ENCODE results near the gene TRAM2.
A peak's percentile ranks its signal among the peaks of the same experiment; 100 is the strongest.

Gene TRAM2

DNA sequence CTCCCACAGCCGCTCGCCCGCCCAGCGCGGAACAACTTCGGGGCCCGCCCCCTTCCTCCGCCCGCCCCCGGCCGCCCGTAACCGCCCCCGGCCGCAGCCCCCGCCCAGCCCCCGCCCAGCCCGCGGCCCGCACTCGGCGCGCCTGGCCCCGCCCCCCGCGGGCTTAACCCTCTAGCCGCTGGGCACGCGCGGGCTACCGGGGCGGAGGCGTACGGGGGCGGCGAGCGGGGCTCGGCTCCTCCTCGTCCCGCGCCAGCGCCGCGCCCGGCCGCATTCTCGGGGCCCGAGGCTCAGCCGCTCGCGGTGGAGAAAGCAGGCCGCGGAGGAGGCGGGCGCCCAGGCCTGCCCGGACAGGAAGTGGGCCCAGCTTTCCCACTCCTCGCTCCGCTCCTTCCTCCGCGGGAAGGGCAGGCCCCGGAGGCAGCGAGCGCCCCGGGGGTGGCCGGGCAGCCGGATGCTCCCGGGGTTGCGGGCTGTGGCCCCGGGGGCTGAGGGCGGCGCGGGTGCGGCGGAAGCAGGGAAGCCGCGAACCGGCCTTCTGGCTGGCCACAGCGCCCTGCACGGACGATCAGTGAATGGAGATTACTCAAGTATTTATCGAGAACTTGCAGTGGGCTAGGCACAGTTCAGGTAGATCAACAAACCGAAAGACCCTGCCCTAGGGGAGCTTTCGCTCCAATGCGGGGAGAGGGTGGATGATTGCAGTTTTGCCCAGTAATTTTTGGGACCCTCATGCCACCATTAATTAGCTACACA lies at the start of gene TRAM2:
TSS of gene TRAM2 (minus strand) at position 39 of the 756 bp plus-strand sequence. CDS start 145 bp downstream, outside the sequence.
- peak; percentile 94 for DNase-seq (ENCODE audit: low read depth, low spot score)

DNA sequence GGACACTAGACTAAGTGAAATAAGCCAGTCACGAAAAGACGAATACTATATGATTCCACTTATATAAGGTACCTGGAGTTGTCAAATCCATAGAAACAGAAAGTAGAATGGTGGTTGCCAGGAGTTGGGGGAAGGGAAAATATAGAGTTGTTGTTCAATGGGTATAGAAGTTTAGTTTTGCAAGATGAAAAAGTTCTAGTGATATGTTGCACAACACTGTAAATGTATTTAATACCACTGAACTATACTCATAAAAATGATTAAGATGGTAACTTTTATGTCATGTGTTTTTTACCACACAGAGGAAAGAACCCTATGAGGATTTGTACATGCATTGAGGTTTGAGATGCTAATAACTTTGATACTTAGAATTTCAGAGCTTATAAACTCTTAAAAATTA lies 46.0 kb upstream of the TRAM2 start:
- no peak for DNase-seq (ENCODE audit: low read depth, low spot score)

DNA sequence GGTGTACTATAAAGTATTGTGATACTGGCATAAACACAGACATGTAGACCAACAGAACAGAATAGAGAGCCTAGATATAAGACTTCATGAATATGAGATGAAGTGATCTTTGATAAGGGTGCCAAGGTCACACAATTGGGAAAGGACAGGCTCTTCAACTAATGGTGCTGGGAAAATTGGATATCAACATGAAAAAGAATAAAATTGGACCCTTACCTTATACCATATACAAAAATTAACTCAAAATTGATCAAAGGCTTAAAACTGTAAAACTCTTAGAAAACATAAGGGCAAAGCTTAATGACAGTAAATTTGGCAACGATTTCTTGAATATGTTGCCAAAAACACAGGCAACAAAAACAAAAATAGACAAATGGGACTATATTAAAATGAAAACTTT lies 44.8 kb upstream of the TRAM2 start:
- DNase-seq (ENCODE audit: low read depth, low spot score), result no peak

DNA sequence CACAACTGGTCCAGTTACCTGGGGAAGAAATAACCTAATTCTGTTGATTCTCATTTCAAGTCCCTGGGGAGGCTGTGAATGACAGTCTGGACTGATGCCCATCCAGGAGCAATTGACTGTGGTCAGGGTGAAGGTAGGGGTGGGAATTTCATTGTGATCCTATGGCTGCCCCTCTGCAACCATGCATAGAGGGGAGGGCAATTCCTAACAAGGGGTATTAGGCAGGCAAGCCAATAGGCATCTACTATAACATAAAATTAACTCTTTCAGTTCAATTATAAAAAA lies 44.0 kb upstream of the TRAM2 start:
- DNase-seq (ENCODE audit: low read depth, low spot score), result peak; percentile 46

DNA sequence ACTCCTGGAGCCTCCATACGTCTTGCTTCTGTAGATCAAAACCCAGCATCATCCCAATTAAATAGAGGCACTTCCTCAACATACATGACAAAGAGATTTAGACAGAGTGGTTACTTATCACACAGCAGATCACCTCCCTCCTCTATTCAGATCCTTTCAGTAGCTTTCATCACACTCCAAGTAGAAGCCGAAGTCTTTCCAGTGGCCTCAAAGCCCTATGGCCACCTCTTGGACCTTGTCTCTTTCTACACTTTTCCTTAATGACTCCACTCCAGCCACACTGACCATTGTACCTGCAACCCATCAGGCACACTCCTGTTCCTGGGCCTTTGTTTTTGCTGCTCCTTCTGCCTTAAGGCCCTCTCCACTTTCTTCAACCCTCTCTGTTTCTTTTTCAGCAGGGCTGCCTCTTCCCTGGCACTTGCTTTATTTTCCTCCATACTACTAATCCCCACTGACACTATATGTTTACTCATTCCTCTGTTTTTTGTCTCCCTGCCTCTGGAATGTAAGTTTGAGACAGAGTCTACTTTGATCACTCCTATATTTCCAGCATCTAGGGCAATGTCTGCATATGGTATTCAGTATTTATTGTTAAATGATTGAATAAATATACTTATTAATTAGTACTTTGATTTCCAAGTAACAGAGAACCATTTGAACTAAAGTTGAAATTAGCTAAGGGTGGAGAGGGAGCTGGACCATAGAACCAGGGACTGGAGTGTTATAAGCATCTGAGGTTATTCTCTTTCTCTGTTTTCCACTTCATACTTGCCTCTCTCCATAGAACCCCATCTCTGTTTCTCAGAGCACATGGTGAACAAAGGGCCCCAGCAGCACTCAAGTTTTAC lies 43.4 kb upstream of the TRAM2 start:
- no peak for DNase-seq (ENCODE audit: low read depth, low spot score)

DNA sequence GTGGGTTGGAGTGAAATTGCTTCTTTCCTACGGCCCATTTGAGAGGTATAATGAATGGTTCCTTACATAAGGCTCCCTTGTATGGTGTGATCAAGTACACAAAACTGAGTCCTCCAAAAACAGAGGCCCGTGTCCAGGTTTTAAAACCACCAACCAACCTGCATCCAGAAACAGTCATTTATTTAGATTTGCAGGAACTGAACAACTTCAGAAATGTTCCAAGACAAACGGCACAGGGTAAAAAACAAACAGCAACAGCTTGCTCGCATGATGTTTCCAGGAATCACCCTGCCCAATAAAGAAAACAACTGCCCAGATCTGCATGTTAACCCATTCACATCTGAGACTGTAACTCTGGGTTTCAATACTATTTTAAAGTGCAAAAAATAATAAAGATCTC lies 40.2 kb upstream of the TRAM2 start:
- peak; percentile 75 for DNase-seq (ENCODE audit: low read depth, low spot score)

DNA sequence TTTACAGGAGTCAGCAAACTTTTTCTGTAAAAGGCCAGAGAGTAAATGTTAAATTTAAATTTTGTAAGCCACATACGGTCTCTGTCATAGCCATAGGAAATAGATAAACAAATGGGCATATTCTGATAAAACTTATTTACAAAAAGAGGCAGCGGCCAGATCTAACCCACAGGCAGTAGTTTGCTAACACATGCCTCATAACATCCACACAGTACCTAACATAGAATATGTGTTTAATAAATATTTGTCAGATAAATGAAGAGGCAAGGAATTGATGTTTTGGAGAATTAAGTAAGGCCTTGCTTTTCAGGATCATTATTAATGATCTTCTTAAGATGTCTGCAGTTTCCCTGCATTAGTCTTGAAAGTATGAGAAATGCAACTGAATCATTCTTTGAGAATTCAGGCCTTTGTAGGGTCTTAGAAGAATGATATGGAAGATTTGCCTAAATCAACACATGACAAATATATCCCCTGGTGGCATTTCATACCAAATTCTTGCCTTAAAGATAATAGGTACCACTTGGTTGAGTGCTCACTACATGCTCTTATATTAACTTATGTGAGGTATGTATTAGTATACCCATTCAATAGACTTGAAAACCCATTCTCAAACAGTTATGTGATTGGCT lies 39.3 kb upstream of the TRAM2 start:
- DNase-seq (ENCODE audit: low read depth, low spot score), result peak; percentile 37

- no peak for DNase-seq (ENCODE audit: low read depth, low spot score)
Measured at GRCh38 chr6:52612336-52613054, 35.6 kb upstream of the TRAM2 start.

DNA sequence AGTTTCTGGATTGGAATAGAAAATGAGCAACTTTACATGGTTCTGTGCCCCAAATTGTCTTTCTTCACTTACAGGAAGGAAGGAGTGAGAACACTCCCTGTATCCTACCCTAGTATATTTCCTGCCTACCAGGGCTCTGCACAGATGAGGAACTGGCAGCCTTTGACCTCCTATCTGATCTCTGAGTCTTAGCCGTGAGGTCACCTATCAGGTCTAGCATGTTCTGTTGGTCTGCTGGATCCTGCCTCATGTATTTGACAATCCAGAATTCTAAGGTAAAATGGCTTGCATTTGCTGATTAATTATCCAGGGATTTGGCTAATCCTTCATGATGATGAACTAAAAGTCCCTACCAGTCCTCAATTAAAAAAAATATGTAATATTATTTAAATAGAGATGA lies 35.0 kb upstream of the TRAM2 start:
- no peak for DNase-seq (ENCODE audit: low read depth, low spot score)

GRCh38 chr6:52610745-52611355 lies 34.0 kb upstream of the TRAM2 start:
- no peak for DNase-seq (ENCODE audit: low read depth, low spot score)

GRCh38 chr6:52610011-52610410 lies 33.2 kb upstream of the TRAM2 start:
- no peak for DNase-seq (ENCODE audit: low read depth, low spot score)

DNA sequence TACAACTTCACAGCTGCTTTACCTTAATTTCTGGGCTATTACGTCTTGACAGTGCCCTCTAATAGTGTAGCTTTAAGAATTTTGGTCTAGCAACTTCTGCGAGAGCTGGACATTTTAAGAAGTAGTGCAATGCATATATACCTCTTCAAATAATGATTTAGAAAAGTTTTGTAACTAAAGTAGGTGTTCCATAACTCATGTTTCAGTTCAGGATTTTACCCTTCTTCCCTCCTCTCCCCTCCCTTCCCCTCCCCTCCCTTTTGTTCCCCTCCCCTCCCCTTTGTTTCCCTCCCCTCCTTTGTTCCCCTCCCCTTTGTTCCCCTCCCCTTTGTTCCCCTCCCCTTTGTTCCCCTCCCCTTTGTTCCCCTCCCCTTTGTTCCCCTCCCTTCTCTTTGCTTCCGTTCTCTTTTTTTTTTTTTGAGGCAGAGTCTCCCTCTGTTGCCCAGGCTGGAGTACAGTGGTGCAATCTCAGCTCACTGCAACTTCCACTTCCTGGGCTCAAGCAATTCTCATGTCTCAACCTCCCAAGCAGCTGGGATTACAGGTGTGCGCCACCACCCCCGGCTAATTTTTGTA lies 28.8 kb upstream of the TRAM2 start:
- no peak for DNase-seq (ENCODE audit: low read depth, low spot score)

- DNase-seq (ENCODE audit: low read depth, low spot score), result peak; percentile 65
Measured at GRCh38 chr6:52603000-52603795, 26.3 kb upstream of the TRAM2 start.

DNA sequence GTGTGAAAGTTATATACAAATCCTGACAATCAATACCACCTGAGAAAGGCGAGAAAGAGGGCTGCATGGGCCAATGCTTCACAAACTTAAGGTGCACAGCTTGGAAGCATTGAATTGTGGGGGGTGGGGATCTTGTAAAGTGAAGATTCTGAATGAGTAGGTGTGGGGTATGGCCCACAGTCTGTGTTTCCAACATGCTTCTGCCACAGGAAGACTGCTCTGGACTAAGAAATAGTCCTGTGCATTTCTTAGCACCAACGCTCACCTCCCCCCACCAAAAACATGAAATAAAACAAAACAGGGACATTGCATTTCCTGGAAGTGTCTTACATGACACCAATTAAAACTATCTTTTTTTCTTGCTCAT lies 21.9 kb upstream of the TRAM2 start:
- DNase-seq (ENCODE audit: low read depth, low spot score), result no peak

- peak; percentile 82 for DNase-seq (ENCODE audit: low read depth, low spot score)
Measured at GRCh38 chr6:52598123-52598823, 21.4 kb upstream of the TRAM2 start.

DNA sequence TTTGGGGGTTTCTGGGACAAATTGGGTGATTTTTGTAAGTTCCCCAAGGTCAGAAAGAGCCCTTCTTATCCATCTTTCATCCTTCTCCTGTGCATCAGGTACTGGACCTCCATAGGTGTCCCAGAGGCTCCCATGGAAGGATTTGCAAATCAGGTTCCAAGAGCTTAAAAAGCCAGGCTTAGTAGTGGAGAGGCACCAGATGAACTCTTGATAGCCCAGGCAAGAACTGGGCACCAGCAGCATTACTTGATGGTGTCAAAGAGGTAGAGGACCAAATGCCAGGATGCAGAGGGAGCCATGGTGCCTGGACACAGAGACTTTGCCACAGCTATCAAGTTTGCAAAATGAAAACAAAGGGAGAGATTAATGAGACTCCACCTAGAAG lies 20.9 kb upstream of the TRAM2 start:
- DNase-seq (ENCODE audit: low read depth, low spot score), result no peak

DNA sequence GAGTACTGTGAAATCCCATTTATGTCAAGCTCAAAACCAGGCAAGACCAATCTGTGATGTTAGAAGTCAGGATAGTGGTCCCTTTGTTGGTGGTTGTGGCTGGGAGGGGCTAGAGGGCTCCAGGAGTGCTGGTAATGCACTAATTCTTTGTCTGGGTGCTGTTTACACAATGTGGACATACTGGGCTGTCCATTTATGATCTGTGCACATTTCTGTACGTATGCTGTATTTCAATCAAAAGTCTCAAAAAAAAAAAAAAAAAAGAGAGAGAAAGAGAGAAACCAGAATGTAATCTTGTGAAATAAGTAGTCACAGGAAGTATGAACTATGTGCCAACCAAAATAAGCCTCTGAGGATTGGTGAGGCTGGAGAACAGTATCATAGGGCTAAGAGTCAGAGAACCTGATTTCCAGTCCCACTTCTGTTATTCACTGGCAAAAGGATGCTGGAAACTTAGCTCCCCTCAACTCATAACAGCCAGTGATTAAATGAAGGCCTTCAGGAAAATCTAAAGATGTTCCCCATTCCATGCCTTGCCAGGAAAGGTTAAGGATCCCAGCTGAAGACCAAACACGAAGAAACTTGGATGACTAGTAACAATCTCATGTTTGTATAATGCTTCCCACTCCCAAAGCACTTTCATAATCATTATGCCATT lies 19.6 kb upstream of the TRAM2 start:
- no peak for DNase-seq (ENCODE audit: low read depth, low spot score)

- peak; percentile 46 for DNase-seq (ENCODE audit: low read depth, low spot score)
Measured at GRCh38 chr6:52595796-52596130, 18.9 kb upstream of the TRAM2 start.

GRCh38 chr6:52595000-52595795 lies 18.3 kb upstream of the TRAM2 start:
- peak; percentile 79 for DNase-seq (ENCODE audit: low read depth, low spot score)
